OCI-LY1 (cell line): Measurements from ENCODE around the gene COPZ1.

Source experiments
- EZH2 ChIP-seq: fragments of 200-600 bp; sonication (generic), shearing (Covaris generic); IDR thresholded peaks from 2 replicates; pipeline ENCODE4 v1.8.0; 2017; ENCODE audit warnings: borderline replicate concordance, mixed run types, mild to moderate bottlenecking, antibody characterized with exemption, low read length, moderate library complexity, mixed read lengths
- TF ChIP-seq, protein P1 (sequence below): fragments of 200-600 bp; sonication (generic), shearing (Covaris generic); IDR thresholded peaks from 2 replicates; pipeline ENCODE4 v1.5.1; 2017; ENCODE audit warnings: mild to moderate bottlenecking, antibody characterized with exemption, low read length, moderate library complexity, mixed read lengths

DNA sequence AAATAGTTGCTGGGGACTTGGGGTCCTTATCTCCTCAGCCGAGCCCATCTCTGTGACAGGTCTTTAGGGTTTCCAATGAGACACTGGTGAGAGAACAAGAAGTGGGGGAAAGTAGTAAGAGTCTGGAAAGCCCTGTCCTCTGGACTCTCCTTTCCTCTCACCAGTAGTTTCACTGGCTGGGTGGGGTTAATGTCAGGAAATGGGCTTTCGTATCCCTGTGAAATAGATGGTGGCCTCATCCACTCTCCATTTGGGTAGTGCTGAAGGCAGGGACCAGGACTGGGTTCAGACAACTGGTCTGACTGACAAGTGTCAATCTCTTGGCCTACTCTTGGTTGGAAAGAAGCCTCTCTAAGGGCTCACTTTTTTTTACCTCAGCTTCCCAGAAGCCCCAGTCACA is 52.1 kb downstream of the COPZ1 start:
- TF ChIP-seq, protein P1, sequence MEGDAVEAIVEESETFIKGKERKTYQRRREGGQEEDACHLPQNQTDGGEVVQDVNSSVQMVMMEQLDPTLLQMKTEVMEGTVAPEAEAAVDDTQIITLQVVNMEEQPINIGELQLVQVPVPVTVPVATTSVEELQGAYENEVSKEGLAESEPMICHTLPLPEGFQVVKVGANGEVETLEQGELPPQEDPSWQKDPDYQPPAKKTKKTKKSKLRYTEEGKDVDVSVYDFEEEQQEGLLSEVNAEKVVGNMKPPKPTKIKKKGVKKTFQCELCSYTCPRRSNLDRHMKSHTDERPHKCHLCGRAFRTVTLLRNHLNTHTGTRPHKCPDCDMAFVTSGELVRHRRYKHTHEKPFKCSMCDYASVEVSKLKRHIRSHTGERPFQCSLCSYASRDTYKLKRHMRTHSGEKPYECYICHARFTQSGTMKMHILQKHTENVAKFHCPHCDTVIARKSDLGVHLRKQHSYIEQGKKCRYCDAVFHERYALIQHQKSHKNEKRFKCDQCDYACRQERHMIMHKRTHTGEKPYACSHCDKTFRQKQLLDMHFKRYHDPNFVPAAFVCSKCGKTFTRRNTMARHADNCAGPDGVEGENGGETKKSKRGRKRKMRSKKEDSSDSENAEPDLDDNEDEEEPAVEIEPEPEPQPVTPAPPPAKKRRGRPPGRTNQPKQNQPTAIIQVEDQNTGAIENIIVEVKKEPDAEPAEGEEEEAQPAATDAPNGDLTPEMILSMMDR: no peak
- no peak for TF ChIP-seq EZH2
